ENCODE results near the gene GPR78. TPM values are rescaled to one million over a fixed set of nuclear protein-coding genes. Genes with fewer than 3 reads are reported as not detected.
A peak's percentile ranks its signal among the peaks of the same experiment; 100 is the strongest.
"Not testable (repeated sequence)": the region's sequence is repeated elsewhere in the genome, so short reads cannot be mapped to it uniquely, and the experiment has no call there.

The GPR78 gene
- polyA plus RNA-seq, 4 donors, result 0.06 TPM; not detected in 3

- DNase-seq (no peak), FAIRE-seq (no peak)
- no peak overlapping the region for H3K4me3 ChIP-seq (ENCODE audit: low read depth in 1 of 3, low read length in 3 of 3)
- no peaks in the 10 kb centered on the region for H3K27me3 ChIP-seq (ENCODE audit: control insufficient read depth in 3 of 3, insufficient read depth in 3 of 3, low read length in 3 of 3)
- no peaks in the 10 kb centered on the region for H3K9me3 ChIP-seq (ENCODE audit: control insufficient read depth in 2 of 2, insufficient read depth in 1 of 2, low read depth in 1 of 2, low read length in 1 of 2)
- H3K4me1 ChIP-seq (ENCODE audit: control insufficient read depth in 3 of 3, insufficient read depth in 2 of 3, low read depth in 1 of 3, low read length in 2 of 3), result no peaks in the 10 kb centered on the region
- no peaks in the 10 kb centered on the region for H3K36me3 ChIP-seq (ENCODE audit: control insufficient read depth in 3 of 3, insufficient read depth in 2 of 3, low read depth in 1 of 3, low read length in 3 of 3)
- WGBS, 3 donors, result 54 to 64% (median 59%) methylated on average over 5 of the region's 5 CpGs
- H3K27ac ChIP-seq (ENCODE audit: low read depth in 1 of 3, low read length in 2 of 3), result no peak overlapping the region
These were observed 12.0 kb upstream of the GPR78 start for GRCh38 chr4:8568068-8568668.

- H3K9me3 ChIP-seq (ENCODE audit: control insufficient read depth in 2 of 2, insufficient read depth in 1 of 2, low read depth in 1 of 2, low read length in 1 of 2), result no peaks in the 10 kb centered on the region
- H3K27ac ChIP-seq (ENCODE audit: low read depth in 1 of 3, low read length in 2 of 3), result no peak overlapping the region
- no peak for DNase-seq
- 78 to 84% (median 84%) methylated on average over 1 of the region's 1 CpG for WGBS, 3 donors
- H3K36me3 ChIP-seq (ENCODE audit: control insufficient read depth in 3 of 3, insufficient read depth in 2 of 3, low read depth in 1 of 3, low read length in 3 of 3), result no peaks in the 10 kb centered on the region
- no peaks in the 10 kb centered on the region for H3K4me1 ChIP-seq (ENCODE audit: control insufficient read depth in 3 of 3, insufficient read depth in 2 of 3, low read depth in 1 of 3, low read length in 2 of 3)
- no peak overlapping the region for H3K4me3 ChIP-seq (ENCODE audit: low read depth in 1 of 3, low read length in 3 of 3)
- H3K27me3 ChIP-seq (ENCODE audit: control insufficient read depth in 3 of 3, insufficient read depth in 3 of 3, low read length in 3 of 3), result no peaks in the 10 kb centered on the region
- FAIRE-seq, result peak; percentile 10
These were observed 10.0 kb upstream of the GPR78 start for GRCh38 chr4:8570201-8570600.

GRCh38 chr4:8571702-8572685 lies 8.2 kb upstream of the GPR78 start:
- no peak overlapping the region for H3K27ac ChIP-seq (ENCODE audit: low read depth in 1 of 3, low read length in 2 of 3)

GRCh38 chr4:8573266-8573665 lies 6.9 kb upstream of the GPR78 start:
- Histone ChIP-seq H3K4me1 (ENCODE audit: control insufficient read depth in 3 of 3, insufficient read depth in 2 of 3, low read depth in 1 of 3, low read length in 2 of 3) (no peaks in the 10 kb centered on the region), H3K4me3 (ENCODE audit: low read depth in 1 of 3, low read length in 3 of 3) (no peak overlapping the region), H3K27ac (ENCODE audit: low read depth in 1 of 3, low read length in 2 of 3) (no peak overlapping the region), H3K9me3 (ENCODE audit: control insufficient read depth in 2 of 2, insufficient read depth in 1 of 2, low read depth in 1 of 2, low read length in 1 of 2) (no peaks in the 10 kb centered on the region), H3K36me3 (ENCODE audit: control insufficient read depth in 3 of 3, insufficient read depth in 2 of 3, low read depth in 1 of 3, low read length in 3 of 3) (no peaks in the 10 kb centered on the region), H3K27me3 (ENCODE audit: control insufficient read depth in 3 of 3, insufficient read depth in 3 of 3, low read length in 3 of 3) (peaks cover 0 to 6% (median 3%) of the 10 kb centered on the region in 3 donors)
- DNase-seq (no peak), FAIRE-seq (no peak)
- 78 to 90% (median 85%) methylated on average over 5 of the region's 5 CpGs for WGBS, 3 donors

More at GRCh38 chr4:8571702-8572685, 8.2 kb upstream of the GPR78 start:
- Histone ChIP-seq H3K9me3 (ENCODE audit: control insufficient read depth in 2 of 2, insufficient read depth in 1 of 2, low read depth in 1 of 2, low read length in 1 of 2) (no peaks in the 10 kb centered on the region), H3K4me1 (ENCODE audit: control insufficient read depth in 3 of 3, insufficient read depth in 2 of 3, low read depth in 1 of 3, low read length in 2 of 3) (no peaks in the 10 kb centered on the region), H3K36me3 (ENCODE audit: control insufficient read depth in 3 of 3, insufficient read depth in 2 of 3, low read depth in 1 of 3, low read length in 3 of 3) (no peaks in the 10 kb centered on the region), H3K27me3 (ENCODE audit: control insufficient read depth in 3 of 3, insufficient read depth in 3 of 3, low read length in 3 of 3) (peaks cover 0 to under 1% (median 0%) of the 10 kb centered on the region in 3 donors), H3K4me3 (ENCODE audit: low read depth in 1 of 3, low read length in 3 of 3) (no peak overlapping the region)
- DNase-seq (no peak), FAIRE-seq (no peak)
- 35 to 69% (median 42%) methylated on average over 6 of the region's 6 CpGs for WGBS, 3 donors

- Histone ChIP-seq H3K36me3 (ENCODE audit: control insufficient read depth in 3 of 3, insufficient read depth in 2 of 3, low read depth in 1 of 3, low read length in 3 of 3) (no peaks in the 10 kb centered on the region), H3K9me3 (ENCODE audit: control insufficient read depth in 2 of 2, insufficient read depth in 1 of 2, low read depth in 1 of 2, low read length in 1 of 2) (no peaks in the 10 kb centered on the region), H3K4me1 (ENCODE audit: control insufficient read depth in 3 of 3, insufficient read depth in 2 of 3, low read depth in 1 of 3, low read length in 2 of 3) (no peaks in the 10 kb centered on the region), H3K27me3 (ENCODE audit: control insufficient read depth in 3 of 3, insufficient read depth in 3 of 3, low read length in 3 of 3) (peaks cover 0 to 16% (median 3%) of the 10 kb centered on the region in 3 donors), H3K27ac (ENCODE audit: low read depth in 1 of 3, low read length in 2 of 3) (no peak overlapping the region), H3K4me3 (ENCODE audit: low read depth in 1 of 3, low read length in 3 of 3) (no peak overlapping the region)
- DNase-seq (no peak), FAIRE-seq (no peak)
- WGBS, 3 donors, result 69 to 82% (median 76%) methylated on average over 4 to 5 of the region's 5 CpGs
These were observed 5.3 kb upstream of the GPR78 start for GRCh38 chr4:8574796-8575370.

GRCh38 chr4:8575457-8575856 lies 4.7 kb upstream of the GPR78 start:
- Histone ChIP-seq H3K27ac (ENCODE audit: low read depth in 1 of 3, low read length in 2 of 3) (no peak overlapping the region), H3K4me1 (ENCODE audit: control insufficient read depth in 3 of 3, insufficient read depth in 2 of 3, low read depth in 1 of 3, low read length in 2 of 3) (no peaks in the 10 kb centered on the region), H3K27me3 (ENCODE audit: control insufficient read depth in 3 of 3, insufficient read depth in 3 of 3, low read length in 3 of 3) (peaks cover 0 to 20% (median 6%) of the 10 kb centered on the region in 3 donors), H3K36me3 (ENCODE audit: control insufficient read depth in 3 of 3, insufficient read depth in 2 of 3, low read depth in 1 of 3, low read length in 3 of 3) (no peaks in the 10 kb centered on the region), H3K9me3 (ENCODE audit: control insufficient read depth in 2 of 2, insufficient read depth in 1 of 2, low read depth in 1 of 2, low read length in 1 of 2) (no peaks in the 10 kb centered on the region), H3K4me3 (ENCODE audit: low read depth in 1 of 3, low read length in 3 of 3) (no peak overlapping the region)
- FAIRE-seq (no peak), DNase-seq (no peak)
- 68 to 76% (median 70%) methylated on average over 4 of the region's 4 CpGs for WGBS, 3 donors

- H3K4me1 ChIP-seq (ENCODE audit: control insufficient read depth in 3 of 3, insufficient read depth in 2 of 3, low read depth in 1 of 3, low read length in 2 of 3); DNase-seq; FAIRE-seq; H3K27ac ChIP-seq (ENCODE audit: low read depth in 1 of 3, low read length in 2 of 3); H3K9me3 ChIP-seq (ENCODE audit: control insufficient read depth in 2 of 2, insufficient read depth in 1 of 2, low read depth in 1 of 2, low read length in 1 of 2); H3K36me3 ChIP-seq (ENCODE audit: control insufficient read depth in 3 of 3, insufficient read depth in 2 of 3, low read depth in 1 of 3, low read length in 3 of 3); H3K4me3 ChIP-seq (ENCODE audit: low read depth in 1 of 3, low read length in 3 of 3): not testable (repeated sequence)
- H3K27me3 ChIP-seq (ENCODE audit: control insufficient read depth in 3 of 3, insufficient read depth in 3 of 3, low read length in 3 of 3), result peaks cover 0 to 31% (median 7%) of the 10 kb centered on the region in 3 donors
- WGBS, 3 donors, result 81 to 90% (median 87%) methylated on average over 5 of the region's 5 CpGs
These were observed 3.6 kb upstream of the GPR78 start for GRCh38 chr4:8576591-8576990.

GRCh38 chr4:8577046-8577445 lies 3.1 kb upstream of the GPR78 start:
- Histone ChIP-seq H3K4me3 (ENCODE audit: low read depth in 1 of 3, low read length in 3 of 3) (no peak overlapping the region), H3K27ac (ENCODE audit: low read depth in 1 of 3, low read length in 2 of 3) (no peak overlapping the region), H3K36me3 (ENCODE audit: control insufficient read depth in 3 of 3, insufficient read depth in 2 of 3, low read depth in 1 of 3, low read length in 3 of 3) (no peaks in the 10 kb centered on the region), H3K27me3 (ENCODE audit: control insufficient read depth in 3 of 3, insufficient read depth in 3 of 3, low read length in 3 of 3) (peaks cover 0 to 34% (median 9%) of the 10 kb centered on the region in 3 donors), H3K9me3 (ENCODE audit: control insufficient read depth in 2 of 2, insufficient read depth in 1 of 2, low read depth in 1 of 2, low read length in 1 of 2) (no peaks in the 10 kb centered on the region), H3K4me1 (ENCODE audit: control insufficient read depth in 3 of 3, insufficient read depth in 2 of 3, low read depth in 1 of 3, low read length in 2 of 3) (no peaks in the 10 kb centered on the region)
- FAIRE-seq (no peak), DNase-seq (no peak)
- WGBS, 3 donors, result 58 to 63% (median 62%) methylated on average over 8 of the region's 8 CpGs

All from small intestine (tissue), 7 donors.